HG02678 (cell line): Measurements from ENCODE around the gene ZNF746.
"Not testable (repeated sequence)": the region's sequence is repeated elsewhere in the genome, so short reads cannot be mapped to it uniquely, and the experiment has no call there.

Source experiments
- ATAC-seq: cut with Tn5 transposase; IDR thresholded peaks from one replicate; pipeline ENCODE4 v1.9.1; 2021; ENCODE audit warnings: mild to moderate bottlenecking, moderate library complexity; ENCODE audit not compliant: unreplicated experiment

ZNF746 gene

GRCh38 chr7:149497467-149498261, at the start of gene ZNF746:
ZNF746 (minus strand) TSS chr7:149497809; CDS start chr7:149497536, 273 bp downstream.
- ATAC-seq = peak; percentile 95

GRCh38 chr7:149547126-149547525, 49.5 kb upstream of the ZNF746 start:
- ATAC-seq = no peak

- no peak for ATAC-seq
These were observed 48.7 kb upstream of the ZNF746 start for GRCh38 chr7:149546331-149546730.

- no peak for ATAC-seq
These were observed 46.4 kb upstream of the ZNF746 start for GRCh38 chr7:149544028-149544427.

DNA sequence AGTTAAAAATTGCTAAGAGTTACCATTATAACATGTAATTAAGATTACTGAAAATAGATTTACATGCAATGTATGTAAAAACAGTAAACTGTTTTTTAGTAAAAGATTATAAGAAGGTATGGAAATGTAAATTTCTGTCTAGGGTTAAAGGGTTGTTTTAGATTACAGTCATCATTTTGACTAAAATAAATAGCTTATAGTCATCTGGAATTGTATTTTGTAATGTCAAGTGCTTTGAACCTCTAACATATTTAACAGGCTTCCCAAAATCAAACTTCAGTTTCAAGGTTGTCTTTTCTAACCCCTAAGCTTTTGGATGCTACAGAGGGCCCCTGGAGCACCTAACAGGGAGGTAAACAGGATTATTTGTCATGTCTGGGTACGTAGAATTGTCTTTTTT, 35.0 kb upstream of the ZNF746 start:
- ATAC-seq = no peak

- no peak for ATAC-seq
These were observed 31.6 kb upstream of the ZNF746 start for GRCh38 chr7:149529136-149529718.

- ATAC-seq = no peak
These were observed 29.8 kb upstream of the ZNF746 start for GRCh38 chr7:149527414-149527813.

- no peak for ATAC-seq
These were observed 27.7 kb upstream of the ZNF746 start for GRCh38 chr7:149525280-149525679.

GRCh38 chr7:149524394-149524793, 26.8 kb upstream of the ZNF746 start:
- no peak for ATAC-seq

GRCh38 chr7:149510248-149510647, 12.6 kb upstream of the ZNF746 start:
- ATAC-seq = no peak

GRCh38 chr7:149509774-149510173, 12.2 kb upstream of the ZNF746 start:
- ATAC-seq = no peak

DNA sequence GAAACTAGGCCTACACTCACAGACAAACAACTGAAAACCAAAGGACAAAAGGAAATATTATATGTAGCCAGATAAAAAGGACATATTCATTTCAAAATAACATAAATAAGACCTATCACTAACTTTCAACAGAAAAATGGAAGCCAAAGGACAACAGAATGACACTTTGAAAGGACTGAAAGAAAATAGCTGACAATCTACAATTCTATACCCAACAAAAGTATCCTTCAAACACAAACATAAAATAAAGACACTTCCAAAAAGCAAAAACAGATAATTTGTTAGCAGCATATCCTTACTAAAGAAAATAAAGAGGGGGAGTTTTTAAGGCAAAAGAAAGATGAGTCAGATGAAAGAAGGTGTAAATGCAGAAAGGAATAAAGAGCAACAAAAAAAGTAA, 7.9 kb upstream of the ZNF746 start:
- no peak for ATAC-seq

DNA sequence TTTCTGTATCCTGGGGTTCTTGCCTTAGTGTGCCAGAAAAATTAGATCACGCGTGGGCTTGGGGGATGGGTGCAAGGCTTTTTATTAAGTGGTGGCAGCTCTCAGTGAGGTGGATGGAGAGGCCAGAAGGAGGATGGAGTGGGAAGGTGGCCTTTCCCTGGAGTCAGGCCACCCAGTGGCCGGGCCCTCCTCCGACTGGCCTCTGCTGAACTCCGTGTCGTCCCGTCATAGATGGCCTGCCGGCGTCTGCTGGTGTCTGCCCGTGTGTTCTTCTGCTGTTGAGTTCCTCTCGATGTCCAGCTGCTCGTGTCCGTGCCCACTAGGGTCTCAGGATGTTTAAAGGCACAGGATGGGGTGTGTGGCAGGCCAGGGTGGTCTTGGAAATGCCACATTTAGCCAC, 4.0 kb upstream of the ZNF746 start:
- no peak for ATAC-seq

DNA sequence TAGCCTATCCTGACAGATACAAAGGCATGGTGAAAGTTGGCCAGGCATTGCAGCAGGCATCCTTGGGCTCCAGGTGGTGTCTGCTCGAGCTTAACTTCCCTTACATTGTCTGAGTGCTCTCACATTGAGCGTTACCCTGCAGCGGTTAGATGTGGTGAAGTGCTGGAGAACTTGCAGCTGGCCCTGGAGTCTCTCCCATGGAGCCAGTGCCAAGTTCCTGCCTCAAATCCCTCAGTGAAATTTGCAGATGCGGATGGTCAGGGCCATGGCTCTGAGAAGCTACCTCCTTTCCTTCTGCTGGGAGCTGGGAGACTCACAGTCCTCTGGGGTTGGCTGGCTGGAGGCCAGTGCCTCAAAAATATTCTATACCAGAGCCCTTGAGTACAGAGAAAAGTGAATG, 3.3 kb upstream of the ZNF746 start:
- ATAC-seq = no peak

- no peak for ATAC-seq
These were observed 2.6 kb upstream of the ZNF746 start for GRCh38 chr7:149500201-149500600.

DNA sequence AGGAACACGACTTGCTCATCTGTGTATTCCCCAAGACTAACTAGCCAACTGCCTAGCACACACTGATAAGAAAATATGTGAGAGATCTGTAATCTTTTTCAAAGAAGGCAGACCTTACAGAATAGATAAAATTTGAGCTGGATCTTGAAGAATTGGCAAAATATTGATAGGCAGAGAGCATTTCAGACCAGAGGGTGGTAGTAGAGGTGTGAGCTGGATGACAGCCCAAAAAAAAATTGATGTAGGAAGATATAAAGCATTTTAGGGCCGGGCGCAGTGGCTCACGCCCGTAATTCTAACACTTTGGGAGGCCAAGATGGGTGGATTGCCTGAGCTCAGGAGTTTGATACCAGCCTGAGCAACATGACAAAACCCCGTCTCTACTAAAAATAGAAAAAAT, 1.2 kb upstream of the ZNF746 start:
- no peak for ATAC-seq

DNA sequence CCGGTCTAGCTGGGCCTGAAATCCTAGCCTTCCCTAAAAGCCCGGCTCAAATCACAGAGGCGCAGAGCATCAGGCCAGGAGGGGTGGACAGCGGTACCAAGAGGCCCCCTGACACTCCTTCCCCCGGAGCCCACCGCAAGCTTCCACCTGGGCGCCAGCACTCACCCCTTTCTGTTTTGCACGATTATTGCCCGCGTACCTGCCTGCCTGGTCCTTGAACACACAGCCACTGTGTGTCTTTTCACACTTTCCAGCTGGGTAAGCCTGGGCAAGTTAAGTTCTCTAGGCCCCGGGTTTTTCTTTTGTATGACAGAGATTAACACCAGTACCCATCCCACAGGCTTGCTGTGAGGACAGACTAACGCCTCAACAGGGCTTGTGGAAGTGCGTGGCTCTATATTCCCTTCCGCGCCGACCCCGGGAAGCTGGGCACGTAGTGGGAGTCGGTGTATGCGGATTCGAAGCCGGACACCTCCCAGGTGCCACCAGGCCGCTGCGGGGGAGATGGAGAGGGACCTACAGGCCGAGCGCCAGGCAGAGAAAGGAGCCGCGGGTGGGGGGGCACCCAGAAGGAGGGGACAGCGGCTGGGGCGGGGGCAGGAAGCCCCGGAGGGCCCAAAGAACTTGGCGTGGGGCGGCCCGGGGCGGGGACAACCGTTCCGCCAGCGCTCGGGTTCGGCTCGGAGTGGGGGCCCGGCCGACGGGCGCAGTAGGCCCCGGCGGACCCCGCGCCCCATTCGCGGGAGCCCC, 792 bp downstream of the ZNF746 start:
- ATAC-seq = peak; percentile 34

- no peak for ATAC-seq
These were observed 1.6 kb downstream of the ZNF746 start for GRCh38 chr7:149495785-149496641.

DNA sequence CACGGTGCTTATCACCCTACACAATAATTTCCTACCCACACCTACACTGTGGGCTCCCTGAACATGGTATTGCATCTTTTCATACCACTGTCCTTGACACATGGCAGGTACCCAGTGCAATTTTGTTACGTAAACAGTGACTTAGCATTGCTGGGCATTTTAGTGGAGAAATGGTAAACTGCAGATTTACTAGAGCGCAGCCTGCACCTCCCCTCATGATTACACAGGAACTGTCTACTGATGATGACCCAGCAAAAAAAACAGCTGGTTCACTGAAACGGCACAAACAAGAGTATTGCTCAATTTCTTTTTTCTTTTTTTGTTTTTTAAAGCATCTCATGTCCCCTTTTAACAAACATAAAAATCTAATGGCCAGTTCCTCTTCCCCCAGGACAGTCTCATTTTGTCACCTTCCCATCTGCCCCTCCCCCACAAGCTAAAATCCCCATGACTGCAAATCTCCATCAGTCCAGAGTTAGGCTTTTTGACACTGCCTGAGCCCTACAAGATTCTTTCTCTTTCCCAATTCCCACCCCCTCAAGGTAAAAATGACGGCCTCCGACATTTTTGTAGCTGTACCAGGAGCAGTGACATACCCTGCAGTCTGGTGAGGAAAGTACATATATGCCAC, 2.8 kb downstream of the ZNF746 start:
- no peak for ATAC-seq

DNA sequence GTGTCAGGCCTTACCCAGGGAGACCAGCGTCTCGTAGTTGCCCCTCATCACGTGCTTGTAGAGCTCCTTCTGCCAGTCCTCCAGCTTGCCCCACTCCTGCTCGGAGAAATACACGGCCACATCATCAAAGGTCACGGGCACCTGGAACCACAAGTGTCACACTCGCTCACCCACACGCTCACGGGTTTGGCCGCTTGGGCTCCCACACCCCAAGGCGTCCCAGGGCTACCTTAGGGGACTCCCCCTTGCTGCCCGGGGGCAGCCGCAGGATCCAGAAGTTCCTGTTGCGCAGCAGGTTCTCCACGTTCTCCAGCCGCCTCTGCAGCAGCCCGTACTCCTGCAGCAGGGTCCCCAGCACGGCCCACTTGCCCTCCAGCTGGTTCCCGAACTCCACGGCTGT, 3.6 kb downstream of the ZNF746 start:
- ATAC-seq = not testable (repeated sequence)

DNA sequence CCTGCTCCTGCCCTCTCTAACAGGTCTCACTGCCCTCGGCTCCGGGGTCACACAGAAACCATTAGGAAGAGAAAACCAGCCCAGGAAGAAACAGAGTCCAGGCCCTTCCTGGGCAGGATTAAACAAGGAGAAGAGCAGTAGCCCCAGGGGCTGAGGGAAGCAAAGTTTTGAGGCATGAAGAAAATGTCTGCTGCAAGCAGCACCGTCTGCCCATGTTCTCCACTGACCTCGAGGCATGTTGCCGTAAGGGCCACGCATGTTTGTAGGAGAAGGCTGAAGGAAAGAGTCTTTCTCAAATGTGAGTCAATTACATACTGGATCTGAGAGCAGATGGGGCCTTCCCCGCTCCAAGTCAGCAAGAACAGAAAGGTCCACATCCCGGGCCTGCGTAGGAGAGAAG, 4.2 kb downstream of the ZNF746 start:
- no peak for ATAC-seq
